Measurements from ENCODE around the gene ST7.
A peak's percentile ranks its signal among the peaks of the same experiment; 100 is the strongest.

ST7 gene

DNA sequence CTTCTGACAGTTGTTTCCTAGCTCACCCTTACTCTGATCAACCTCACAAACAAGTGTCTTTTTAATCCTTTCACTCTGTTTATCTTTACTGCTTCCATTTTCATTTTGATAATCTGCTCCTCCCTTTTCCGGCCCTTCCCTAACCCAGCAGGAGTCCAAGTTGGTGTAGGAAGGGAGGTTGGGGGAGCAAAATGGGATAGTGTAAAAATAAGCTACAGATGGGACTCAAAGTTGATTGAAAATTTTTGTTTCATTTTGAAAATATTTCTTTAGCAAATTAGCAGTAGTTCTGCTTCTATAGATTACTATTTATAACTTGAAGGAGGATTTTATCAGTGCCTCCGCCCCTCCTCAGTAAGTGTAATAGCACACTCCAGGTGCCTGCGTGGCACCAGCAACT, 257.6 kb downstream of the ST7 start:
- H3K4me3 ChIP-seq (ENCODE audit: low read depth, low read length): no peak overlapping the region
- TF ChIP-seq CTCF (IDR thresholded peaks at IDR 0.05; ENCODE audit: low read depth, low read length, missing control alignments): no peak
- no peak for DNase-seq (ENCODE audit: low read depth)
- in situ Hi-C loops (cut with HindIII; ENCODE audit: low sequenced_read_pairs): no loop called here

- no peak overlapping the region for H3K4me3 ChIP-seq (ENCODE audit: low read depth, low read length)
- DNase-seq (ENCODE audit: low read depth): no peak
- TF ChIP-seq CTCF (IDR thresholded peaks at IDR 0.05; ENCODE audit: low read depth, low read length, missing control alignments): no peak
- in situ Hi-C loops (cut with HindIII; ENCODE audit: low sequenced_read_pairs): no loop called here
Observed at GRCh38 chr7:117211614-117212013, 258.3 kb downstream of the ST7 start.

- in situ Hi-C loops (cut with HindIII; ENCODE audit: low sequenced_read_pairs): no loop called here
- no peak overlapping the region for H3K4me3 ChIP-seq (ENCODE audit: low read depth, low read length)
- peak; percentile 98 for TF ChIP-seq CTCF (IDR thresholded peaks at IDR 0.05; ENCODE audit: low read depth, low read length, missing control alignments)
- DNase-seq (ENCODE audit: low read depth): peak; percentile 48
Observed at GRCh38 chr7:117212969-117213877, 259.9 kb downstream of the ST7 start.

DNA sequence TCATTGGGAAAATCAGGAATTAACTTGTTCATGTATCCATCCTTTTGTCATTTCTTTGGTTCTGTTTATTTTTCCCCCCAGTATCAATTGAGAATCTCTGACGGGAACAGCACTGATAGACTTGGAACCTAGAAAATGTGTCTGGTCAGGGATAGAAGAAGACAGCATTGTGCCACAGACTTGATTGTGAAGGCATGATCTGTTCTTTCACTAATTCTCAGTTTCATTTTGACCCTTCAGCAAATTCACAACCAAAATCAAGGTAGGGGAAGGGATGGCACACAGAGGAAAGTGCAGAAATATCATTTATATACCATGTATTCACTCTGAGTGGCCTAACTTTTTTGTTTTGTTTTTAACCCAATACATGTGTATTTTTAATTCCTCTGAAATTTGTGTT, 262.7 kb downstream of the ST7 start:
- no peak for DNase-seq (ENCODE audit: low read depth)
- in situ Hi-C loops (cut with HindIII; ENCODE audit: low sequenced_read_pairs): no loop called here

GRCh38 chr7:117216436-117217069, 263.3 kb downstream of the ST7 start:
- DNase-seq (ENCODE audit: low read depth): no peak
- in situ Hi-C loops (cut with HindIII; ENCODE audit: low sequenced_read_pairs): no loop called here
- no peak for TF ChIP-seq CTCF (IDR thresholded peaks at IDR 0.05; ENCODE audit: low read depth, low read length, missing control alignments)
- H3K4me3 ChIP-seq (ENCODE audit: low read depth, low read length): no peak overlapping the region

More for the DNA sequence above, 262.7 kb downstream of the ST7 start:
- H3K4me3 ChIP-seq (ENCODE audit: low read depth, low read length): no peak overlapping the region
- no peak for TF ChIP-seq CTCF (IDR thresholded peaks at IDR 0.05; ENCODE audit: low read depth, low read length, missing control alignments)

DNA sequence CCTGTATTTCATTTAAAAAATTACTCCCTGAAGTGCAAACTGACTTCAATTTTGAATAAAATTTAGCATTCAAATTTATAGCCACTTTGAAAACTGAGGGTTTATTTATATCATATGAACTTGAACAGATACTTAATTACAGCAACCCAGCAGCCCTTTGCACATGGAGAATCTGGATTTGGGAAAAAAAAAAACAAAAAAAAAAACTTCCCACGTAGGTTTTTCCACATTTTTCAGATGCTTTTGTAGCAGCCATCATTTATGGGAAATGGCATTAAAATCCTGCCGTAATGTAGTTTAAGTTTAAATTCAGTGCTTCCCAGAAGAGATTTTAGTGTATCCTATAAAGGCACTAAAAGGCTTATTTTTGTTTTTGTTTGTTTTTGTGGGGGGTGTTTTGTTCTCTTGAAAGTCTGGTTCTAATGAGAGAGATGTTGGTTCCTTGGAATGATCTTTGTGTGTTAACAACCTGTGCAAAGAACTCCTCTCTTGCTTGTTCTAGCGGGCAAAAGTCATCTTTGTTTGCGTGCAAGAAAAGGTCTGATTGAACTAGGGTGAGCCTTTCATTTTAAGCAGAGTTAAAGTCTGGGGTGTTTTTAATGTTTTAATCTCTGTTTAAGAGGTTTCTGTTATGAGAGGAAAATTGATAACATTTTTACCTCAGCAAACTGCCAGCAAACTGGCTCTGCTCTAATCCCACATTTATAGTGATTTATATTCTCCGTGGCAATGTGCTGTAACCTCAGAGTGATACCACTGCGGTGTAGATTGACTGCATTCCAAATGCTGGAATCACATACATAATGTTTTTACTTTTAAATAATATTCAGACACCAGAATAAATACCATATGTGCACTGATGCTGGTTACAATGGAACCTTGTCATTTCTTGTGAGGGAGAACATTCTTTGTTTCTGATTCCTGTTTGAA, 264.1 kb downstream of the ST7 start:
- TF ChIP-seq CTCF (IDR thresholded peaks at IDR 0.05; ENCODE audit: low read depth, low read length, missing control alignments): no peak

More for the DNA sequence above, 264.1 kb downstream of the ST7 start:
- DNase-seq (ENCODE audit: low read depth): peak; percentile 39
- H3K4me3 ChIP-seq (ENCODE audit: low read depth, low read length): no peak overlapping the region
- in situ Hi-C loops (cut with HindIII; ENCODE audit: low sequenced_read_pairs): no loop called here
